HG03039 (cell line): ENCODE measurements around the gene MYO18B.

Source experiments
- ATAC-seq: cut with Tn5 transposase; IDR thresholded peaks from one replicate; pipeline ENCODE4 v1.9.1; 2021; ENCODE audit warnings: mild to moderate bottlenecking, moderate library complexity; ENCODE audit not compliant: unreplicated experiment

The MYO18B gene

GRCh38 chr22:25896098-25896497 is 154.1 kb downstream of the MYO18B start:
- no peak for ATAC-seq

- no peak for ATAC-seq
These were observed 154.6 kb downstream of the MYO18B start for GRCh38 chr22:25896592-25896991.

GRCh38 chr22:25898707-25899365 is 156.8 kb downstream of the MYO18B start:
- ATAC-seq: no peak

- no peak for ATAC-seq
These were observed 157.6 kb downstream of the MYO18B start for GRCh38 chr22:25899566-25899965.

GRCh38 chr22:25900390-25900789 is 158.4 kb downstream of the MYO18B start:
- ATAC-seq: no peak

- ATAC-seq: no peak
These were observed 158.9 kb downstream of the MYO18B start for GRCh38 chr22:25900880-25901279.

- no peak for ATAC-seq
These were observed 160.4 kb downstream of the MYO18B start for GRCh38 chr22:25902402-25902801.

GRCh38 chr22:25903294-25903693 is 161.3 kb downstream of the MYO18B start:
- ATAC-seq: no peak

- ATAC-seq: no peak
These were observed 166.2 kb downstream of the MYO18B start for GRCh38 chr22:25908212-25908611.

- no peak for ATAC-seq
These were observed 166.8 kb downstream of the MYO18B start for GRCh38 chr22:25908755-25909154.

- no peak for ATAC-seq
These were observed 167.8 kb downstream of the MYO18B start for GRCh38 chr22:25909614-25910387.

GRCh38 chr22:25911243-25911972 is 169.4 kb downstream of the MYO18B start:
- ATAC-seq: no peak

- no peak for ATAC-seq
These were observed 177.5 kb downstream of the MYO18B start for GRCh38 chr22:25919452-25919851.

GRCh38 chr22:25922141-25922540 is 180.2 kb downstream of the MYO18B start:
- no peak for ATAC-seq

GRCh38 chr22:25923914-25924313 is 181.9 kb downstream of the MYO18B start:
- no peak for ATAC-seq

- ATAC-seq: no peak
These were observed 186.1 kb downstream of the MYO18B start for GRCh38 chr22:25928038-25928437.

- no peak for ATAC-seq
These were observed 187.4 kb downstream of the MYO18B start for GRCh38 chr22:25929321-25929878.

GRCh38 chr22:25930083-25930482 is 188.1 kb downstream of the MYO18B start:
- ATAC-seq: no peak

- ATAC-seq: no peak
These were observed 188.9 kb downstream of the MYO18B start for GRCh38 chr22:25930788-25931310.

- no peak for ATAC-seq
These were observed 191.3 kb downstream of the MYO18B start for GRCh38 chr22:25933158-25933788.
